GM12865 (cell line): Measurements from ENCODE around the gene BMPR1A.
A peak's percentile ranks its signal among the peaks of the same experiment; 100 is the strongest.

Experiments used
- DNase-seq: peaks from one replicate; pipeline ENCODE4 v3.0.0; 2010; ENCODE audit warnings: low read depth
- H3K4me3 ChIP-seq: 2 replicates; pipeline ENCODE4 v1.5.1; 2011; ENCODE audit warnings: mild to moderate bottlenecking, low read depth, low read length, control low read depth
- TF ChIP-seq, protein P1 (sequence below): IDR thresholded peaks from 2 replicates; pipeline ENCODE4 v1.5.1; 2011; ENCODE audit warnings: low read length, control low read depth, low read depth, inconsistent platforms; ENCODE audit not compliant: insufficient read depth; ENCODE audit errors: missing control alignments

BMPR1A gene

DNA sequence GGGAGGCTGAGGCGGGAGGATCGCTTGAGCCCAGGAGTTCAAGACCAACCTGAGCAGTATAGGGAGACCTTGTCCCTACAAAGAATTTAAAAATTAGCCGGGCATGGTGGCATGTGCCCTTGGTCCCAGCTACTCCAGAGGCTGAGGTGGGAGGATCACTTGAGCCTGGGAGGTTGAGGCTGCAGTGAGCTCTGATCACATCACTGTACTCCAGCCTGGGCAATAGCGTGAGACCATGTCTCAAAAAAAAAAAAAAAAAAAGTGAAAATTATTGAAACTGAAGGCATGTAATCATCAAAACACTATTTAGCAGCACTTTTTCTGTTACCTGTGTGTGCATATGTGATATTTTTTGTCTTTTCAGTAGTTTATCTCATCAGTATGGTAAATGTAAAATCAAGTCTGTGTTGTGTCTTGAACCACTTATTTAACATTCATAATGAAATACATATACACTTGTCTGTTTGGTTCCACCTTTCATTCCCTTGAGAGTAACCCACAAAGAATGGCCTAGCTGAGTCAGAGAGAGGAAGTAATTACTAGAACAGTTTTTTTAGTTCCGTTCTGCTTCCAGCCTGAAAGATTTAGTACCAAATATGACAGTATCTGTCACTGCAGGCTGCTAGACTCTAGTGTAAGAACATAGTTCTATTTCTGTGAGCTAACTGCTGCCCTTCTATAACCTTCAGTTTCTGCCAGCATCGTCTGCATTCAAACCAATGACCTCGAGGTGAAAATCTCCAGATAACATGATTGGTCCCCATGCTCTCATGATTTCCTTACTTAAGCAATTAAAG lies 132.4 kb downstream of the BMPR1A start:
- H3K4me3 ChIP-seq: no peak overlapping the region
- peak; percentile 86 for DNase-seq
- TF ChIP-seq, protein P1, sequence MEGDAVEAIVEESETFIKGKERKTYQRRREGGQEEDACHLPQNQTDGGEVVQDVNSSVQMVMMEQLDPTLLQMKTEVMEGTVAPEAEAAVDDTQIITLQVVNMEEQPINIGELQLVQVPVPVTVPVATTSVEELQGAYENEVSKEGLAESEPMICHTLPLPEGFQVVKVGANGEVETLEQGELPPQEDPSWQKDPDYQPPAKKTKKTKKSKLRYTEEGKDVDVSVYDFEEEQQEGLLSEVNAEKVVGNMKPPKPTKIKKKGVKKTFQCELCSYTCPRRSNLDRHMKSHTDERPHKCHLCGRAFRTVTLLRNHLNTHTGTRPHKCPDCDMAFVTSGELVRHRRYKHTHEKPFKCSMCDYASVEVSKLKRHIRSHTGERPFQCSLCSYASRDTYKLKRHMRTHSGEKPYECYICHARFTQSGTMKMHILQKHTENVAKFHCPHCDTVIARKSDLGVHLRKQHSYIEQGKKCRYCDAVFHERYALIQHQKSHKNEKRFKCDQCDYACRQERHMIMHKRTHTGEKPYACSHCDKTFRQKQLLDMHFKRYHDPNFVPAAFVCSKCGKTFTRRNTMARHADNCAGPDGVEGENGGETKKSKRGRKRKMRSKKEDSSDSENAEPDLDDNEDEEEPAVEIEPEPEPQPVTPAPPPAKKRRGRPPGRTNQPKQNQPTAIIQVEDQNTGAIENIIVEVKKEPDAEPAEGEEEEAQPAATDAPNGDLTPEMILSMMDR: no peak

GRCh38 chr10:86889997-86890396 lies 133.6 kb downstream of the BMPR1A start:
- no peak overlapping the region for H3K4me3 ChIP-seq
- no peak for DNase-seq
- TF ChIP-seq, protein P1: no peak

- TF ChIP-seq, protein P1: no peak
- H3K4me3 ChIP-seq: no peak overlapping the region
- DNase-seq: no peak
These were observed 142.1 kb downstream of the BMPR1A start for GRCh38 chr10:86898511-86898910.

GRCh38 chr10:86899132-86899531 lies 142.7 kb downstream of the BMPR1A start:
- TF ChIP-seq, protein P1: no peak
- H3K4me3 ChIP-seq: no peak overlapping the region
- DNase-seq: no peak

DNA sequence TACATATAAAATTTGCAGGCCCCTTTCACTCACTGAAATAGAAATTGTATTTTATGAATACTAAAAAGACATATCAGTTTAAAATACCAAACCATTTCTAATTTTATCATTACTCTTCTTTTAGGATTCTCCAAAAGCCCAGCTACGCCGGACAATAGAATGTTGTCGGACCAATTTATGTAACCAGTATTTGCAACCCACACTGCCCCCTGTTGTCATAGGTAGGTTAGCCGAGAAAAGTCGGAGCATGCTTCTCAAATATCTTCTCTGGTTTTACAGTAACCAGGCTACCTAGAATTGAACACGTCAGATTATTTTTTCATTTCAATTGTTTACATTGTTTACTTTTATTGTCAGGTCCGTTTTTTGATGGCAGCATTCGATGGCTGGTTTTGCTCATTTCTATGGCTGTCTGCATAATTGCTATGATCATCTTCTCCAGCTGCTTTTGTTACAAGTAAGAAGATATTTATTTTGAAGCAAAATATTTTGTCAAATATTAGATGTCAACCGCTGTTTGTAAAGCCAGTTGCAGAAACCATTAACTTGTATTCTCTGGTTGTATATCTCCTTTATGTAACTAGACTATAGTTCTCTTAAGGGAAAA lies 143.4 kb downstream of the BMPR1A start:
- DNase-seq: peak; percentile 66
- TF ChIP-seq, protein P1: peak; percentile 61
- H3K4me3 ChIP-seq: no peak overlapping the region

GRCh38 chr10:86900955-86901354 lies 144.5 kb downstream of the BMPR1A start:
- TF ChIP-seq, protein P1: no peak
- DNase-seq: no peak
- H3K4me3 ChIP-seq: no peak overlapping the region

GRCh38 chr10:86904600-86904999 lies 148.2 kb downstream of the BMPR1A start:
- TF ChIP-seq, protein P1: no peak
- DNase-seq: no peak
- H3K4me3 ChIP-seq: no peak overlapping the region
